ENCODE results near the gene RFFL.
"Not testable (repeated sequence)": the region's sequence is repeated elsewhere in the genome, so short reads cannot be mapped to it uniquely, and the experiment has no call there.

RFFL gene

GRCh38 chr17:35046740-35047283 lies 16.7 kb downstream of the RFFL start:
- H3K4me2 ChIP-seq = peak overlapping the region; percentile 49
- no peaks in the 10 kb centered on the region for H3K79me2 ChIP-seq (ENCODE audit: insufficient read depth, low read depth)
- no peaks in the 10 kb centered on the region for H3K36me3 ChIP-seq (ENCODE audit: insufficient read depth)
- peak overlapping the region; percentile 43; the same call in 1 of the 2 replicates for H3K27ac ChIP-seq
- no peak overlapping the region for H3K9ac ChIP-seq
- H3K4me1 ChIP-seq (ENCODE audit: low read depth, poor library complexity, severe bottlenecking) = peaks cover 67% of the 10 kb centered on the region
- no peaks in the 10 kb centered on the region for H4K20me1 ChIP-seq (ENCODE audit: insufficient read depth)
- no peak overlapping the region for H3K4me3 ChIP-seq (IDR thresholded peaks at IDR 0.05; ENCODE audit: insufficient read depth, low read depth, low read length)
- no peak overlapping the region for H2AFZ ChIP-seq (ENCODE audit: low read depth)
- H3K27me3 ChIP-seq (ENCODE audit: insufficient read depth, low read depth) = no peaks in the 10 kb centered on the region
- TF ChIP-seq, protein P1, sequence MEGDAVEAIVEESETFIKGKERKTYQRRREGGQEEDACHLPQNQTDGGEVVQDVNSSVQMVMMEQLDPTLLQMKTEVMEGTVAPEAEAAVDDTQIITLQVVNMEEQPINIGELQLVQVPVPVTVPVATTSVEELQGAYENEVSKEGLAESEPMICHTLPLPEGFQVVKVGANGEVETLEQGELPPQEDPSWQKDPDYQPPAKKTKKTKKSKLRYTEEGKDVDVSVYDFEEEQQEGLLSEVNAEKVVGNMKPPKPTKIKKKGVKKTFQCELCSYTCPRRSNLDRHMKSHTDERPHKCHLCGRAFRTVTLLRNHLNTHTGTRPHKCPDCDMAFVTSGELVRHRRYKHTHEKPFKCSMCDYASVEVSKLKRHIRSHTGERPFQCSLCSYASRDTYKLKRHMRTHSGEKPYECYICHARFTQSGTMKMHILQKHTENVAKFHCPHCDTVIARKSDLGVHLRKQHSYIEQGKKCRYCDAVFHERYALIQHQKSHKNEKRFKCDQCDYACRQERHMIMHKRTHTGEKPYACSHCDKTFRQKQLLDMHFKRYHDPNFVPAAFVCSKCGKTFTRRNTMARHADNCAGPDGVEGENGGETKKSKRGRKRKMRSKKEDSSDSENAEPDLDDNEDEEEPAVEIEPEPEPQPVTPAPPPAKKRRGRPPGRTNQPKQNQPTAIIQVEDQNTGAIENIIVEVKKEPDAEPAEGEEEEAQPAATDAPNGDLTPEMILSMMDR (conservative IDR thresholded peaks at IDR 0.05; ENCODE audit: low read depth, low read length) = no peak

GRCh38 chr17:35046245-35046644 lies 17.3 kb downstream of the RFFL start:
- Histone ChIP-seq H2AFZ (ENCODE audit: low read depth) (no peak overlapping the region), H3K9ac (no peak overlapping the region)

DNA sequence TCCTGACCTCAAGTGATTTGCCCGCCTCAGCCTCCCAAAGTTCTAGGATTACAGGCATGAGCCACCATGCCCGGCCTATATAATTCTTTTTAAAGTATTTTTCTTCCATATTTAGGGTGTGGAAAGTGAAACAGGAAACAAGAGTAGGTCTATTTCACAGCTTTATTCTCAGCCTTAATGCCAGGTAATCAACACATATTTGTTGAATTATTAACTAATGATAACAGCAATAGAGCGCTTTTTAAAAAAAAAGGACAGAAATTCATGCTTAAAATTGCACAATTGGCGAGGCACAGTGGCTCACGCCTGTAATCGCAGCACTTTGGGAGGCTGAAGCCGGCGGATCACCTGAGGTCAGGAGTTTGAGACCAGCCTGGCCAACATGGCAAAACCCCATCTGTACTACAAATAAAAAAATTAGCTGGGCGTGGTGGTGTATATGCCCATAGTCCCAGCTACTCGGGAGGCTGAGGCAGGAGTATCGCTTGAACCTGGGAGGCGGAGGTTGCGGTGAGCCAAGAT lies 18.0 kb downstream of the RFFL start:
- H3K27me3 ChIP-seq (ENCODE audit: insufficient read depth, low read depth); H3K27ac ChIP-seq; H3K79me2 ChIP-seq (ENCODE audit: insufficient read depth, low read depth); H4K20me1 ChIP-seq (ENCODE audit: insufficient read depth); H3K4me3 ChIP-seq (IDR thresholded peaks at IDR 0.05; ENCODE audit: insufficient read depth, low read depth, low read length); H3K36me3 ChIP-seq (ENCODE audit: insufficient read depth); H3K9ac ChIP-seq; H2AFZ ChIP-seq (ENCODE audit: low read depth): not testable (repeated sequence)
- H3K4me2 ChIP-seq = peak overlapping the region; percentile 49; the same call in 1 of the 2 replicates
- H3K4me1 ChIP-seq (ENCODE audit: low read depth, poor library complexity, severe bottlenecking) = peaks cover 59% of the 10 kb centered on the region

More at GRCh38 chr17:35046245-35046644, 17.3 kb downstream of the RFFL start:
- H3K27me3 ChIP-seq (ENCODE audit: insufficient read depth, low read depth) = no peaks in the 10 kb centered on the region
- H3K36me3 ChIP-seq (ENCODE audit: insufficient read depth) = no peaks in the 10 kb centered on the region
- H4K20me1 ChIP-seq (ENCODE audit: insufficient read depth) = no peaks in the 10 kb centered on the region
- H3K27ac ChIP-seq = peak overlapping the region; percentile 43; the same call in 1 of the 2 replicates
- peak overlapping the region; percentile 49 for H3K4me2 ChIP-seq
- peaks cover 62% of the 10 kb centered on the region for H3K4me1 ChIP-seq (ENCODE audit: low read depth, poor library complexity, severe bottlenecking)
- no peaks in the 10 kb centered on the region for H3K79me2 ChIP-seq (ENCODE audit: insufficient read depth, low read depth)
- TF ChIP-seq, protein P1 (conservative IDR thresholded peaks at IDR 0.05; ENCODE audit: low read depth, low read length) = no peak
- H3K4me3 ChIP-seq (IDR thresholded peaks at IDR 0.05; ENCODE audit: insufficient read depth, low read depth, low read length) = no peak overlapping the region

GRCh38 chr17:35044181-35044580 lies 19.3 kb downstream of the RFFL start:
- no peaks in the 10 kb centered on the region for H3K36me3 ChIP-seq (ENCODE audit: insufficient read depth)
- no peak overlapping the region for H3K4me3 ChIP-seq (IDR thresholded peaks at IDR 0.05; ENCODE audit: insufficient read depth, low read depth, low read length)
- H4K20me1 ChIP-seq (ENCODE audit: insufficient read depth) = no peaks in the 10 kb centered on the region
- no peak overlapping the region for H3K9ac ChIP-seq
- no peak overlapping the region for H3K27ac ChIP-seq
- no peak overlapping the region for H2AFZ ChIP-seq (ENCODE audit: low read depth)
- H3K4me2 ChIP-seq = no peak overlapping the region
- no peaks in the 10 kb centered on the region for H3K79me2 ChIP-seq (ENCODE audit: insufficient read depth, low read depth)
- peaks cover 51% of the 10 kb centered on the region for H3K4me1 ChIP-seq (ENCODE audit: low read depth, poor library complexity, severe bottlenecking)
- H3K27me3 ChIP-seq (ENCODE audit: insufficient read depth, low read depth) = no peaks in the 10 kb centered on the region
- TF ChIP-seq, protein P1 (conservative IDR thresholded peaks at IDR 0.05; ENCODE audit: low read depth, low read length) = no peak

- Histone ChIP-seq H2AFZ (ENCODE audit: low read depth) (no peak overlapping the region), H3K4me2 (peak overlapping the region; percentile 19; the same call in 1 of the 2 replicates), H3K9ac (no peak overlapping the region), H3K4me1 (ENCODE audit: low read depth, poor library complexity, severe bottlenecking) (peaks cover 31% of the 10 kb centered on the region), H3K27me3 (ENCODE audit: insufficient read depth, low read depth) (no peaks in the 10 kb centered on the region), H3K27ac (no peak overlapping the region), H4K20me1 (ENCODE audit: insufficient read depth) (no peaks in the 10 kb centered on the region), H3K79me2 (ENCODE audit: insufficient read depth, low read depth) (no peaks in the 10 kb centered on the region), H3K36me3 (ENCODE audit: insufficient read depth) (no peaks in the 10 kb centered on the region), H3K4me3 (IDR thresholded peaks at IDR 0.05; ENCODE audit: insufficient read depth, low read depth, low read length) (no peak overlapping the region)
- TF ChIP-seq, protein P1 (conservative IDR thresholded peaks at IDR 0.05; ENCODE audit: low read depth, low read length) = no peak
Measured at GRCh38 chr17:35041390-35041789, 22.1 kb downstream of the RFFL start.
